ENCODE data around the gene NPAS2.

The NPAS2 gene

DNA sequence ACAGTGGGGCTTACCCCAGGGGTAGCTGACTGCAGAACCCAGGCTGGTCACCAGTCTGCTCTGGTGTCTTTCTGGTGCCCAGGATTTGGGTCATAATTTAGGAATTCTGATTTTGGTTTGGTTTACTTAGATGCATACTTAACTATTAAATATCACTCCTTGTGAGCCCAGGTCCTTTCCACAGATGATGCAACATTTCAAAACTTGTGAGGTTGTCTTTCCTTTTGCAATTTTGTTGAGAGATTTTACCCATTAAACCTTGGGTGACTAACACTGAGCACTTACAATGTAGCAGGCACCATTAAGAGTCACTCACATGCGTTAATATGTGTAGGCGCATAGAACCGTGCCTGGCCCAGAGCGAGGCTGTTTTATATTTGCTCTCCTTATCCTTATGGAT is 120.3 kb downstream of the NPAS2 start:
- no peak for DNase-seq (ENCODE audit: low read depth)

DNA sequence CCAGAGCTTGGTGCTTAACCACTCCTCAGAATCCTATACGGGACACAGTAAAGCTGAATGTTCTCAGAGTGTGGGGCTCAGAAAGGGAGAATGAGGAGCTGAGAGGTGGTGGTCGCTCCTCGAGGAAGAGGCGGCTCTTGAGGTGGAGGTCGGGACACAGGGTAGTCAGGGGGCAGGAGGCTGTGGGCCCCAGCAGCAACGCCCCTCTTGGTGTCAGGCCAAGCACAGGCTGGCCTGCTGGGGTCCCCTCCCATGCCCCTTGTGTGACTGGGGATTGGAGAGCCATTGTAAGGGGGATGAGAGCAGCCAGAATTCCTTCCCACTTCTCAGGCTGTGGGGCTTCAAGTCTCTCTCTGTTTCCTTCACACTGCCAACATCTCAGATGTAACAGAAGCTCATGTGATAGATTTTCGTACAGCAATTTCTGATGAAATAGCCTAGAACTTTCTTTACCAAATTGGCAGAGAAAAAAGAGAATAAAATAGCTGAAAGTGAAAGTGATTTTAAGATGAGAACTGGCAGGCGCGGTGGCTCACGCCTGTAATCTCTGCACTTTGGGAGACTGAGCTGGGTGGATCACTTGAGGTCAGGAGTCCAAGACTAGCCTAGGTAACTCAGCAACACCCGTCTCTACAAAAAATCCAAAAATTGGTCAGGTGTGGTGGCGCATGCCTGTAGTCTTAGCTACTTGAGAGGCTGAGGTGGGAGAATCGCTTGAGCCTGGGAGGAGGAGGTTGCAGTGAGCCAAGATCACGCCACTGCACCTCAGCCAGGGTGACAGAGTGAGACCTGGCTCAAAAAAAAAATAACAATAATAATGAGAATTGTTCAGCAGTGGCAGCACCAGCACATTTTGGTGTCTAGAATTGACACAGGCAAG is 121.1 kb downstream of the NPAS2 start:
- DNase-seq (ENCODE audit: low read depth), result no peak

DNA sequence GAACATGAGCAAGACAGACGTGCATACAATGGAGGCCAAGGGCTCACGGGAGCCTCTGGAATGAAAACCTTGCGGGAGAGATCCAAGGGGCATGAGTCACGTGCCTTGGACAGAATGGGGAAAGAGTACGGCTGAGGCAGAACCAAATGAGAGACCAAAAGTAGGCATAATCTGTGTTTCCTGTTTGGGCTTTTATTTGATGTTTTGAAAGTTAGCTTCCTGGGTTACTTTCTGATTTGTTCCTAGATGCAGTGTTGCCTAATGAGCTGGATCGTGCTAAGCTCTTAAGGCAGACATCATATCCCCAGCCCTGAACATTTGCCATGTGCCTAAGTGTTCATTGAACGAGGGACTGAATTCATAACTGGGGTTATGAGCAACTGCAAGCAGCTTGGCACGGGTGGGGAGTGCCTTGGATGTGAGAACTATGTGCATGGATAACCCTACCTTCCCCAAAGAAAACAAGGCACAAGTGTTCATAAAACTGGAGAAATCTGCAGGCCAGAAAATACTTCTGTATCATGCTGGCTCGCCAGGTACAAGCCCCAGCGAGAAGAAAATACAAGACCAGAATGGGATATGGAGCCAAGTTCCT is 121.8 kb downstream of the NPAS2 start:
- DNase-seq (ENCODE audit: low read depth), result no peak

DNA sequence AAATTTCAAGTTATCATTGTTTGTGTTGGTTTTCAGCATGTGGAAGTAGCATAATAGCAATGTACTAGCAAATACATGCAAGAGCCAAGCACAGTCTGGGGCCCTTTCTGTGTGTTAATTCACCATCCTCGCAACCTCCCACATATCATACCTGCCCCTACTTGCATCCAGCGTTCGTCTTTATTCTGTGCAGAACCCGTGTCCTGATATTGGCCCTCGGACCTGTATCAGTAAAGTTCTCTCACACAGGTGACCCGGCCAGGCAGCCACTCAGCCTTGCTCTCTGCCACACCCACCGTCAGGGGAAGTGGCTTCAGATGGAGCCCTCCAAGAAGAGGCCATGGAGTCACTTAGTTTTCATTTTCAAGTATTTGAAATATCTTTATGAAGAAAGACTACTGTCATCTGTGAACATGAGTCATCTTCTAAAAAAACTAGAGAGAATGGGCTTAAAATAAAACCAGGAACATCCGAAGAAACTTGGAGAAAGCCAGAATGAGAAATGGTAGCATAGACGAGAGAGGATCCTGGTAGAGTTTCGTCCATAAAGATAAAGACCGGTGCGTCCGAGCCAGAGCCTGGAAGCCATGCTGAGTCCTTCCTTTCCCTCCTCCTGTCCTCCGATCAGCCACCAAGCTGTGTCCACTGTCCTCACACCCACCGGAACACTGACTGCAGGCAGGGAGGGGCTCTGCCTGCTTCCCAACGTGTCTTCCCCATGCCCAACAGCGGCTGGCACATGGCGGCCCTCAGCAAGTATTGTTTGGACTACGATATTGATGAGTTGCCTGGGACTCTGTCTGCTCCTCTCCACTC is 124.9 kb downstream of the NPAS2 start:
- no peak for DNase-seq (ENCODE audit: low read depth)

DNA sequence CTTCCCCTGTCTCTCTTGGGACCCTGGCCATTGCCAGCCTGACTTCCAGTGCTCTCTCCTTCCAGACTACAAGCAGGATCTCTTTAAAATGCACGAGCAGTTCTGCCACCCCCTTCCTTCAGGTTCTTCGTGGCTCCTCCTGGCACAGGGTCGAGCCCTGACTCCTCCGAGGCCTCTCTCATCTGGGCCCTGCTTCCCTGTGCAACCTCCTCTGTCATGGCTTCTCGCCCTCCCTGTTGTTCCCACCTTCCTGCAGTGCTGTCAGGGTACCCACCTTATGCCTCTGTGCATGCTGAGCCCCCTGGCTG is 125.4 kb downstream of the NPAS2 start:
- DNase-seq (ENCODE audit: low read depth), result no peak

DNA sequence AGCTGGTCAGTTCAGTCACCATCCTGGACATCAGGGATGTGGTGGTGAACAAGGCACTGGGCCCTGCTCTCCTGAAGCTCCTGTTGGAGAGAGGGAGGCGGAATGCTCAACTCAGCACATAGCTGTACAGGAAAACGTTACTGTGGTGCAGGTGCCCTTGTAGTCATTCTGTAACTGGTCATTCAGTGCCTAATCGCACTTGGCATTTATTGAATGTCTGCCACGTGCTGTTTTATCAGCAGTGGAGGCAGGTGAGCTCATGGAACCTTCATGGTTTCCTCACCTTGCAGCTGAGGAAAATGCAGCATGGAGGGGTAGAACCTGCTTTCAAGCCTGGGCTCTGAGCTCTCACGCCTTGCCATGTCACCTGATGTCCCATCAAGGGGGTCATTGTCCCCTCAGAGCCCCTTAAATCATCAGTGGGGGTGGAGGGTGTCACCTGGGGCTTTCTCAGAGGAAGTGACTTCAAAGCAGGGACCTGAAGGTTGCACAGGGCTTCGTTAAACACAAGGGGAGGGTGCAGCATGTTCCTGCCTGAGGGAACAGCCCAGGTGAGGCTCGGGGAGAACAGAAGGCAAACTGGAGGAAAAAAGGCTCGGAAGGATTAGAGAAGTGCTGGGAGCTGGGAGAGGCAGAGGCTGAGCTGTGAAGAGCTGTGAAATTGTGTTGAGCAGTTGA is 126.1 kb downstream of the NPAS2 start:
- no peak for DNase-seq (ENCODE audit: low read depth)

DNA sequence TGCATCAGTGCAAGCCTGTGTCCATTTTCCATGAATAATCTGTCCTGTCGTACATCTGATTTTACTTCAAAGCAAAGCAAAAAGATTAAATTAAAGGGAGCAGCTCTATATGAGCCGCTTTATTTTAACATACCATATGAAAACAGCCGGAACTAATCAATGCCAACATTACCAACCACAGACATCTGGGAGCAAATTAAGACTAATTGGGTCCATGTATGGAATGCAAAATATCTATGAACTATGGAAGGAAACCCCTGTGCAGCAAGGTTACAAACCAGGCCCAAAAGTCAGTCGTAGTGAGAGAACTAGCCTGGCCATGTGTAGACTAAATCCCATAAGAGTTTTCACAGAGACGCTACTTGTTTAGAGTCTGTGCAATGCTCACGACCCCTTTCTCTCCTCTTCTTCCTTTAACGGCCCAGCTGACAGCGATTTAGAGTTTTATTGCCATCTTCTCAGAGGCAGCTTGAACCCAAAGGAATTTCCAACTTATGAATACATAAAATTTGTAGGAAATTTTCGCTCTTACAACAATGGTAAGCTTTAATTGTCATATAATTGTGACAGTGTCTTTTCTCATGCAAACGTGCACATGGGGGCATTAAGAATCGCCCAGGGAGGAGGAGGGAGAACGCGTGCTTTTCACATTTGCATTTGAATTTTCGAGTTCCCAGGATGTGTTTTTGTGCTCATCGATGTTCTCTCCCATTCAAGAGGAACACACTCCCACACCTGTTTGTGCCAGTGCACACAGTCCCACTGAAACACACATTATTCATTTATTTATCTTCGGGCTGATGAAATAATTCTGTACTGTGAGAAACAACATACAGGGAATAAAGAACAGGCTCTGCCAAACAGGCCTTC is 129.2 kb downstream of the NPAS2 start:
- no peak for DNase-seq (ENCODE audit: low read depth)

DNA sequence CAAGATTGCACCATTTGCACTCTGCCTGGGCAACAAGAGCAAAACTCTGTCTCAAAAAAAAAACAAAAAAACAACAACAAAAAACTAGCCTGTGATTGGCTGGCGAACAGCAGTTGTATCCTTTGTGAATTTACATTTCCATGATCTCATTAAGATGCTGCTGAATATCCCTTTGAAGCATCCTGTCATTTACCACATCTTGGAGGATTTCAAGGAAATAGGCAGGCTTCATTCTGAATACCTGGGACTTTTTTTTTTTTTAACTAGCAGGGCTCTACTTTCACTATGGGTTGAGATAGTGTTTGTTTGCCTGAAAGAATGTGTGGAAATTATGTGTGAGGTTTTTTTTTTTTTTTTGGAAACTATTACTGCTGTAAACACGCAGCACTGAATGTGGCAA is 132.6 kb downstream of the NPAS2 start:
- no peak for DNase-seq (ENCODE audit: low read depth)

DNA sequence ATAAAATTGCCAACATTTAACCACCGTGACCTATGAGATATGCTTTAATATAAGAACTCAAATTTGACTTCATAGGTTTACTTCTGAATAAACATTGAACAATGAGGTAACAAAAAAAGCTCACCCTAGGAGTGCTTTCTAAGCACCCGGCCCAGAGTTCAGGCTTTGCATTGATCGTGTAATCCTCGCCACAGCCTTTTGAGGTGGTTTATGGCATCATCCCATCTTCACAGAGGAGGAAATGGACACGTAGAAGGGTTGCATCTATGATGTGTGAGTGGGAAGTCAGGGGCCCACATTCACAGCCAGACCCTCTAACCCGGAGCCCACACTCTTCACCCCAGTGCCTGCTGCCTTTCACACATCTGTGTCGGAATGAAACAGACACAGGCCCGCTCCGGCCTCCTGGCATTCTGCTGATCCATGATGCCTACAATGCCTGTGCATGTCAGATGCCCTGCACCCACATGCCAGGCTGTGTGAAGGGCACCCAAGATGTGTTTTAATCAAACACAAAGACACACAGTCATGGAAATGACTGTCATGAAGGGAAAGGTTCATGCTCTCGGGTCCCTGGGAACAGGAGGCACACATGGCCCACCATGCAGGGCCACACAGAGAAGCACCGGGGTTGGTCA is 133.6 kb downstream of the NPAS2 start:
- no peak for DNase-seq (ENCODE audit: low read depth)

DNA sequence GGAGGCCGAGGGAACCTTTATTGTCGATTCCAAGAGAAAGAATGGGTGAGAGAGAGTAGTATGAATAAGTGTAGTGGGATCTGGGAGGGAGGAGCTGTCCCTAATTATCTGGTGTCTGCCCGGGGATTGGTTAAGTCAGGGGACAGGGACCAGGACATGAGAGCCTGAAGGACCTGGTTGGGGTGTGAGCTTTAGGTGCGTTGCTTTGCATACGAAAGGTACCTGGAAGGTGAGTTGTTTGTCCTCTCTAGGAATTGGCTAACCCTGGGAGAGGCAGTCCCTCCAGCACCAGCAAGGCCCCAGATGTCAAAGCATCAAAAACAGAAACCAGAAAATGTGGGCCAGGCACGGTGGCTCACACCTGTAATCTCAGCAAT is 134.1 kb downstream of the NPAS2 start:
- no peak for DNase-seq (ENCODE audit: low read depth)

DNA sequence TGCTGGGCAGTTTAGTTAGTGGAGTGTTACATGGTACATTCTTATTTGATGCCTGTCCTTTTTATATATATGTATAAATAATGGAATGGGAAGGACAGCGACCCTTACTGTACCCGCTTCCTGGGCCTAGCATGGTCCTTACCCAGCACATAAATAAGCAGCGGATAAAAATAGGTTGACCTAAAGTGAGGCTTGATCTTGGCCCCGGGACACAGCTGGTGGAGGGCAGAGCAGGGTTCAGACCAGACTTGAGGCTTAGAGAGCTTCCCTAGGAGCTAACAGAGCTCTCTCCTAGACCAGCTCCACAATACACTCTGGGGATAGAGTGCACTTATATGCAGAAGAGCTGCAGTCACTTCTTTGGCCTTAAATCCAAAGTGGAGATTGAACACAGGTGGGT is 135.3 kb downstream of the NPAS2 start:
- no peak for DNase-seq (ENCODE audit: low read depth)

DNA sequence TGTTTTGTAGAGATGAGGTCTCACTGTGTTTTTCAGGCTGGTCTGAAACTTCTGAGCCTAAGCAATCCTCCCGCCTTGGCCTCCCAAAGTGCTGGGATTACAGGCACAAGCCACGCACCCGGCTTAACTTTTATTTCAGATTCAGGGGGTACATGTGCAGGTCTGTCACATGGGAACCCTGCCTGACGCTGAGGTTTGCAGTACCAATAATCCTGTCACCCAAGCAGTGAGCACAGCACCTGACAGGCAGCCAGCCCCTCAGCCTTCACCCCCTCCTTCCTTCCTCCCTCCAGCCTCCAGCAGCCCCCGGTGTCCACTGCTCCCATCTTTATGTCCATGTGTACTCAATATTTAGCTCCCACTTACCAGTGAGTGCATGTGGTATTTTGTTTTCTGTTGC is 136.1 kb downstream of the NPAS2 start:
- DNase-seq (ENCODE audit: low read depth), result no peak

DNA sequence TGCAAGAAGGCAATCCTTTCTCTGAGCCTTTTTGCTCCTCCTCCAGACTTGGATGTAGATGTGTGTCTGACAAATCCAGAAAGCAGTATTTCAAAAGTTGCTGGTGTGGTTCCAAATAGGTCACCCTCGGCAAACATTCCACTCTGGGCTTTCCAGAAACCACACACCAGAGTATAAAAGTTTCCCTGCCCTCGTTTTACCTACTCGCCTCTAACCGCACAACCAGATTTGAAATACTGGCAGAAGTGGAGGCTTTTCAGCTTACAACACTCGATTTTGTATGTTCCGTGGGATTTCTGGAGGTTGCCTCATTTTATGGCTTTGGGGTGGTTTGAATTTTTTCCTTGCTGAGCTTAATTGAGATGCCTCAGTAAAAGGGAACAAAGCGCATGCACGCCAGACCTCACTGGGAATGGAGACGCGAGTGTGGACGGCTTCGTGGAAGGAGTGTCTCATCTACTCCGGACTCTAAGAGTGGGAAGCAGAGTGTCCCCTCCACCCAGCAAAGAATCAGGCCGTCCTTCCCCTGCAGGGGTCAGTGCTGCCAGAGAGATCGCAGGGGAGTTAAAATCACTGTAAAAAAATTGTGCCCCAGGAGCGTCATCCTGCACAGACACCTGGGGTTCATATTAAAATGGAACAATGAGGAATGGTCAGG is 138.2 kb downstream of the NPAS2 start:
- no peak for DNase-seq (ENCODE audit: low read depth)

DNA sequence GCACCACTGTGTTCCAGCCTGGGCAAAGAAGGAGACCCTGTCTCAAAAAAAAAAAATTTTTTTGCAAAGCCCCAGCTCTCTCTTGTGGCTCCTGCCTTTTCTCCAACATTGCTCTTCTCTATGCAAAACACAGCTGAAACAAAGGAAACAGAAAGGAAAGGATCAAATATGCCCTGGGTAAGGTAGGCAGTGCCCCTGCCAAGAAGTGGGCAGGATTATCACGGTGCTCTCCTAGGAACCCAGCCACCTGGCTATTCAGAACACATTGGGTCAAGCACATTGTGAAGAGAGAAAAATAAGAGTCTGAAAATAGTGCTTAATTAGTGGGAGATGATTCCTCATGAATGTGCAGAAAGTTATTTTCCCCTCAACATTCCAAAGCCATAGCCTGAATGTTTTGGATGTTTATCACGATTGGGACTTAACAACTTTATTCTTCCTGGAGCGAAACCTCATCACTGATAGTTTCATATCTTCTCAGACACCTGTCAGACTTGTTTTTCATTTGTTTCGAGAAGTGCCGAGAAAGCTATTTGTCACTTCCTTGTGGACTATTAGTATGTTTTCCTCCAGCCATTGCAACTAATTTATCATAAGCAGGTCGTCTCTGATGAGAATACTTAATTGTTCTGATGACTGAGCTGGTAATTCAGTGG is 139.4 kb downstream of the NPAS2 start:
- DNase-seq (ENCODE audit: low read depth), result no peak

DNA sequence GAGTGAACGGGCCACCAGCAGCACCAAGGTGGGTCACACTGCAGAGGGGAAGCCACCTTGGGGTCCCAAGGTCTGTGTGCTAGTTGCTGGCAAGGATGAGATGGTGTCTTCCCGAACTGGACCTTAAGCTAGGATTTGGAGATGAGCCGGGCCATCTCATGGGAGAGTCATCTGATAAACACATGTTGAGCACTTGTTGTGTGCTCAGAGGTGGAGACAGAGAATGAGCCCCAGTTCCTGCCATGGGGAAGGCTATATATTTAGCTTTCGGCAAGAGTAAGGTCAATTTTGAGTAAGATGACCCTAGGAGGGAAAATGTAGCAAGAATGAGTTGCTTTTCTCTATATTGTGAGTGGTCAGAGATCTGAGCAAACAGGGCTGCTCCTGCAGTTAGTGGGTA is 140.7 kb downstream of the NPAS2 start:
- DNase-seq (ENCODE audit: low read depth), result no peak

DNA sequence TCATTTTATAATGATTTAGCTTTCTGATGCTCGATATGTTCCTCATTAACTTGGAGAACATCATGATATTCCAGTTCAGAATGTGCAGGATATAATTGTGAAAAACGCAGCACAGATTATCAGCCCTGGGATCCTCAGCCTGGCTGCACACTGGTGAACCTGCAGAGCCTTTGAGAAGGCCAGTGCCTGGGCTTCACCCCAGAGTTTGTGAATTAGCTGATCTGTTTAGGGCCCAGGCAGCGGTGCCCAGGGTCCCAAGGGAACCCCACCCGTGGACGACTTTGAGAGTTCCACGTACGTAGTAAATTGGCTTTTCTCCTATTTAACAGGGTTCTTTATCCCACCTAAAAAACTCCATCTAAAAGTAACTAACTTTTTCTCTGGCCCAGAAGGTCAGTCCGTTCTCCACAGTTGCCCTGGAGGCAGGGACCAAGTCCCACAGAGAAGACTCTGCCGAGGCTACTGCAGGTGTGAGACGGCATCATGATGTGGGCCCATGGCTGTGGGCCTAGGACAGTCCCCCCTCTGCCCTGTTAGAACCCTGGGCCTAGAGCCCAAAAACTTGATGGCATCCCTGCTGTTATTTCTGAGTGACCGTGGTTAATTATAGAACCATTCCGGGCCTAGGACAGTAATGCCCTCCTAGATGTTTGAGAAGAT is 142.6 kb downstream of the NPAS2 start:
- no peak for DNase-seq (ENCODE audit: low read depth)

DNA sequence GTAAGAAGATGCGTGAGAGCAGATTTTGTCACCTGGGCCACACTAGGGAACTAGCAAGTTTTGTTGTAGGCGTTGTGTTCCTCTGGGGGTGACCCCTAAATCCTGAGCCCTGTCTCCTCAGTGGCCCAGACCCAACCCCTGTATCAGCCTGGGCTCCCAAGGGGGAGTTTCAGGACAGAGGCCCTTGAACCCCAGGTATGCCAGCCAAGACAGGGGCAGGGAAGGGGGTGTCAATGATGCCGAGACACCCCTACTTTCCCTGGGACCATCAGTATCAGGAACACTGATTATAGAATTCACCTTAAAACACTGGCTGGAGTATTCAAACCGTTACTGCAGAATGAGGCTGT is 143.1 kb downstream of the NPAS2 start:
- no peak for DNase-seq (ENCODE audit: low read depth)

DNA sequence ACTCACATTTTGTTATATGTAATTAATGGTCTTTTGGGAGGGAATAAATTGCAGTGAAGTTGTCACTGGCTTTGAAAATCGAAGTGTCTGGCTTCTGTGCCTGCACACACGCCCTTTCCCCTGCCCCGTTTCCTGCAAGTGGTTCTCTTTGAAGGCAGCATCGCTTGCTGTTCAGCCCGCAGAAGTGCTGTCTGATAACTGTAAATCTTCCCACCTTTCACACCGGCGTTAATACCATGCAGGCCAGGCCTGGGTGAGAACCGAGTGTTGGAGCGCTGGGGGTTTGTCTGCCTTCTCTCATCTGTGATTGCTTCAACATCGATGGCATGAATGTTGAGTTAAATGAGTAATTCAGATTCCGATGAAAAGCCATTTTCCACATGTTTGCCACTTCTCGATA is 144.3 kb downstream of the NPAS2 start:
- DNase-seq (ENCODE audit: low read depth), result no peak

DNA sequence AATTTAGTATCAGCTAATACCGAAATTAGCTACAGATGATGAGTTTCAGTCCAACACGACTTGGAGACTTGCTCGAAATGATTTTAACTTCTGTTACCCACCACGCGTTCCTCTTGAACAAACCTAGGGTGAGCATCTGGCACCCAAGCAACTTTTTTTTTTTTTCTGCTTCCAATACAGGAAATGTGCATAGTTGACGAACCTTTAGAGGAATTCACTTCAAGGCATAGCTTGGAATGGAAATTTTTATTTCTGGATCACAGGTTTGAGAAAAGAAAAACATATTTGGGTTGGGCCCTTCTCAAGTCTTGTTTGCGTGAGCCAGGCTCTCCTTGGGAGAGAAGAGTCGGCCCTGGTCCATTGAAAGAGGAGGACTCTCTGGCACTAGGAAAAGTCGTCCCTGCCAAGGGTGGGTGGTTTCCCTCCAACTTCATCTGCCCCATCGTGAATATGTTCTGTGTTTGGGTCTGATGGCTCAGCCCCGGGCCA is 144.8 kb downstream of the NPAS2 start:
- no peak for DNase-seq (ENCODE audit: low read depth)

DNA sequence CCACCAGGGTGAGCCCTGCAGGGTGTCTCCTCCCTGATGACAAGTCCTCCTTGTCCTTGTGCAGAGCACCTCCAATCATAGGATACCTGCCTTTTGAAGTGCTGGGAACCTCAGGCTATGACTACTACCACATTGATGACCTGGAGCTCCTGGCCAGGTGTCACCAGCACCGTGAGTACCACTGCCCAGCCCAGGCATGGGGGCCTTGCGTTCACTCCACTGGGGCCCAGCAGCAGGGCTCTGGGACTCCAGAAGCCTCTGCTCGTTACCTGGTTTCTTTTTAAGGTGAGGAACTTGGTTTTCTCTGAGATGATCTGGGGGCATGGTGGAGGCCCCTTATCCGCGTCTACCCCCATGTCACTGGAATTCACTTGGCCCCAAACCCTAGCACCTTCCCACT is 145.7 kb downstream of the NPAS2 start:
- DNase-seq (ENCODE audit: low read depth), result no peak

Data from stimulated activated CD8-positive, alpha-beta memory T cell treated with anti-CD3 and anti-CD28 coated beads, Interleukin-7, amount 100 ng/mL, for 24 hours (primary cell).